Measurements from ENCODE around the gene IMMP2L.

The IMMP2L gene

DNA sequence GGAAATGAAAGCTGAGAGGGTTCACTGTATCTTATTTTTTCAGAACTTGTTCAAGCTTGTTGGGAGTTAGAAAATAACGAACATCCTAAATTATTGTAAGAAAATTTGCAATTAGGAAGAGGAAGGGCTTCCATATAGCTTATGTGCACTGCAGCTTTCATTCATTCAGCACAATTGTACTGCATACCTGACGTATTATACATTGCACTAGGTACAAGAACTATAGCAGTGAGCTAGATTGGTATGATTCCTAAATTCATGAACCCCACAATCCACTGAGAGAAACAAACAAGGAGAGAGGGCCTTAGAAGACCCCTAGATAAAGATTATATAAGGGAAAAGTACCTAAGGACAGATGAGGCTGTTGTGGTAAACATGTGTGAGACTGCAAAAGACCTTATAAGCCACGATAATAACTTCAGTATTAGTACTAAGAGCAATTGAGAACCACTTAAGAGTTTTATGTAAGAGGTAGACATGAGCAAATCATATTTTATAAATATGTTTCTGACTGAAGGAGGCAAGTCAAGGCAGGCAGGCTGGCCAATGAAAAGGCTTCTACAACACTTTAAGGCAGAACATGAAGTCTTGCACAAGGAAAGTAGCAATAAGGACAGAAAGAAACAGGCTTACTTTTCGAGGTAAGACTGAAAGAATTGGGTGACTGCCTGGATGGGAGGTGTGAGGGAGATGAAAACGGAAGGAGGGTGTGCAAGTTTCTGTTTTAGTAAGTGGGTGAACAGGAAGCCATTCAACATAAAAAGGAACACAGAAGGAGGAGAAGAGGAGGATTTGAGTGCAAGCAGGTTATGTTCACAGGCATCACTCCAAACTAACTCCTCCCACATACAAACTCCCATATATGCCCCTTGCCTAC, 549.3 kb downstream of the IMMP2L start:
- no peak for DNase-seq

DNA sequence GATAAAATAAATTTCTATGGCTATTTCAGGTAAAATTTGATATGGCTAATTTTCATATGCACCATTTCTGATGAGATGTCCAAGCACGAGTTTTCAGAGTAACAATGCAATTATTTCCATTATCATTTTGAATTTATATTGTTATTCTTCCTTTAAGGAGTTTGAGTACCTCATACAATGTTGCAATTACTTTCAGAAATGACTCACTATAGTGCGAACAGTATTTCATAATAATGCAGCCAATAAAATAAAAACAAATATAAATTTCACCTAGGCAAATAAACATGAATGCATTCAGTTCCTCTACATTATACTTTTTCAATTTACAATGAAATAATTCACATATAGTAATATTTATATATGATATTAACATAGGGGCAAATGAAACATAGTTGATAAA, 550.1 kb downstream of the IMMP2L start:
- no peak for DNase-seq

DNA sequence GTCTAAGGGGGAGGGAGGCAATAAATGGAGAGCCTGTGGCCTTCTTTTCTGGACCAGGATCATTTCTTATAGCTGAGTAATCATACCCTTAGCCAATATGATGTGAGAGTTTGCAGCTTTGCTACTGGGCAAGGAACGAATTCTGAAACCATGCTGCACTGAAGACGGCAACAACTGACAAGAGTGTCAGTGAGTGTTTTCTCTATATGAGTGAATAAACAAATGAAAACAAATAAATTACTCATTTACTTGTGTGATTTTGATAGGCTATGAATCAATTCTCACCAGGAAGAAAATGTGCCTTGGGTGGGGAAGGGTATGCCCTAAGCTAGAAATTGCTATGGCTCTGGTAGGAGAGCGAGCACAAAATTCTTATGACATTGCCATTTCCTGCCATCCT, 550.8 kb downstream of the IMMP2L start:
- DNase-seq = no peak

DNA sequence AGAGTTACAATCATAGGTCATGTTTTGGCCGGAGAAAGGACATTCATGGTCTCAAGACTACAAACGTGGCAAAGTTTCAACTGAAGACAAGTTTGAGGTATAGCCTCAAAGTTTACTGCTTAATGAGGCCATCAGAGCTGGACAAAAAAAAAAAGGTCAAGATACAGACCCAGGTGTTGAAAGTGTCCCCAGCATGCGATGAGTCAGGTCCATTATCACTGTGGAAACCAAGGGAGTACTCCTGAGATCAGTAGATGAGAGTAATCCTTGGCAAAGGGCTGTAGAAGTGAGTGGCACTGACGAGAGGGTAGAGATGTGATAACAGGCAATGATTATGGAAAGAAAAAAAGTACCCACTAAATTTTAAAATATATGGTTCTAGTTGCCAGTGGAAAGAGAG, 551.5 kb downstream of the IMMP2L start:
- DNase-seq = no peak

DNA sequence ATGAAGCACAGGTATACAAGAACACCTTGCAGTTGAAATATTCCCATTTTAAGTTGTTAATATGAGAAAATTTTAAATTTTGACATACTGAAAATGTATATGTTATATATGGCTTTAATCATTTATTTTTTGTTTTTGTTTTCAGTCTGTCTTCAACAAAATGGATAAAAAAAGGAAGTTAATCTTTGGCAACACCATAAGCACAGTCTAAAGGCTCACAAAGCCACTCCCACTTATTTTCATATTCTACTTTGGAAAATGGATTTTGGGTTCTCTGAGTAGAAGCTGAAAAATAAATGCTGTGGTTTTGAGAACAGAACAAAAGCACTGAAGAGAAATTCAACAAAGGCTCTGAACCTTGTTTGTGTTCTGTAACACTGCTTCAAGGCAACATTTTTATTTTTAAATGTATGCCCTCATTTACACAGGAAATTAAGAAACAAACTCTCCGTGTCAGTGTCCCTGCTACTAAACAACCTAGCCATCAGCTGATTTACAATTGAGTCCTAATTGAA, 552.7 kb downstream of the IMMP2L start:
- DNase-seq = no peak

DNA sequence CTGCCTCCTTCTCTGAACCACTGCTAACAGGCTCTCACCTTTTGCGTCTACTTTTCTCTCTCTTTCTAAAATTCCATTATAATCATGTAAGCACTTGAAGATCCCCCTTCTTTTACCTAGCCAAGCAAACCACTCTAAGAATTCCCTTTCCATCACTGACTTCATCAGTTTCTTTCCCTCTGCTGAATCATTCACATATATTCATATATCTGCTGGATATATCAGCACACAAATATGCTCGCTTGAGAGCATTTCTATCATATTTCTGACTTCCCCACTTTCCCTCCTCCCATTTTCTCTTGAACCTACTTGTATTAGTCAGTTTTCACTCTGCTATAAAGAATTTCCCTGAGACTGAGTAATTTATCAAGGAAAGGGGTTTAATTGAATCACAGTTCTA, 555.6 kb downstream of the IMMP2L start:
- no peak for DNase-seq

DNA sequence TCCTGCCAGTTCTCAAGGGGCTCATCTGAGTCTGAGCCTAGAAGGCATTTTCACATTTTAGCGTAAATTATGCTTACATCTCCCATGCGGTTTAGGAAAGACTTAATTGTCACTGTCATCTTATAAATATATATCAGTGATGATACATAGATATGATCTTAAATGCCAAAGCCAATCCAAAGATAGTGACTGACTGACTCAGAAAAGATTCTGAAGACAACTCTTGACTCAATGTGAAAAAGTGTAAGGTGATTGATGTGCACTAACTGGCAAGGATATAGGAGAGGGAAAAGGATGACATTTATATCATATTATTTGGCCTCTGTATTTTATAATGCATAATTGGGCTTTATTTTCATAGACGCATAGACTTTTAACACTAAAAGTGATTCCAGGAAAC, 556.3 kb downstream of the IMMP2L start:
- no peak for DNase-seq

DNA sequence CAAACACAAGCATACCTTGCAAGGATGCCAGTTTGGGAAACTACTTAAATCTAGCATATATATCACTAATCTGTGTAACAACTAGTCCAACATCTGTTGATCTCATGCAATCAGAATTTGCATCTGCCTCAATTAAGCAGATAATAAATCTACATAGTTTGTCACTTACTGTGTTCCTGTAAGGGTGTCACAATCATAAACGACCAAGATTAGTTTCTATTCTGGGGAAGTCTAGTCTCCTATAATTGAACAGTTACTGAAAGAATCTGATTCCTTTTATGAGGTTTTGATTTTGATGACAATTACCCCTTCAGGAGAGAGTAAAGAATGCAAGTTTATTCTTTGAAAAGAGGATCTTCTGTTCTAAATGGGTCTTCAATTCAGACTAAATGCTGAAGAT, 556.8 kb downstream of the IMMP2L start:
- DNase-seq = no peak

DNA sequence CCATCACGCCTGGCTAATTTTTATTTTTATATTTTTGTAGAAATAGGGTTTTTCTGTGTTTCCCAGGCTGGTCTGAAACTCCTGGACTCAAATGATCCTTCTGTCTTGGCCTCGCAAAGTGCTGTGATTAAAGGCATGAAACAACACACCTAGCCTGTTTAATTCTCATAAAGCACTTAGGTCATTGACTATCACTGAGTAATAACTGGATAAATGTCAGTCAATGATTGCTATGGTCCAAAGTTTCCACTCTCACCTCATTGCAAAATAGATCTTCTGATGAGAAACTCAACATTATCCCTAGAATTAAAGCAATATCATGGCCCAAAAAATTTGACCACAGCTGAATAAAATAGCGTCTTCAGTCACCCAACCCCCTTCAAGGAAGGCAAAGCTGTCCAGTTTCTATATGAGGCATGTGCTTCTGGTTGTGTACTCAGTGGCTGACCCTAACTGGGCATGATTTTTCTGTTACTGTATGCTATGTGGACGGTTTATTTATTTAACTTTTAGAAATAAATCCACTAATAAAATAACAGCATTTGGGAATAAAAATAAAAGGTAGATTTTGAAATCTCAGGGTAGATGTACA, 557.9 kb downstream of the IMMP2L start:
- no peak for DNase-seq

DNA sequence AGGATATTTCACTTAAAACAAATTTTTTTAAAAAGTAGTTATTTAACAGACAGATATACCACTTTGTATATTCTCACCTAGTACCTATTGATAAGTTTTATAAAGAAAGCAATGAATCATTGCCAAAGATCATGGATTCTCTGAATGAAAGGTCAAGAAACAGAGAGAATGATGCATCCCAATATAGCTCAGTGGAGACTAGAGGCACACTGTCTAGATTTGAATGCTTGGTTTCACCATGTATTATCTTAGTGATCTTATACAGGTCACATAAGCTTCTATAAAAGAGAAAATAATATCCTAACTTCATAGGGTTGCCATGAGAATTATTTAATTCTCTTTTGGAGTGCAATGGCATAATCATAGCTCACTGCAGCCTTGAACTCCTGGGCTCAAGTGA, 558.4 kb downstream of the IMMP2L start:
- DNase-seq = no peak

DNA sequence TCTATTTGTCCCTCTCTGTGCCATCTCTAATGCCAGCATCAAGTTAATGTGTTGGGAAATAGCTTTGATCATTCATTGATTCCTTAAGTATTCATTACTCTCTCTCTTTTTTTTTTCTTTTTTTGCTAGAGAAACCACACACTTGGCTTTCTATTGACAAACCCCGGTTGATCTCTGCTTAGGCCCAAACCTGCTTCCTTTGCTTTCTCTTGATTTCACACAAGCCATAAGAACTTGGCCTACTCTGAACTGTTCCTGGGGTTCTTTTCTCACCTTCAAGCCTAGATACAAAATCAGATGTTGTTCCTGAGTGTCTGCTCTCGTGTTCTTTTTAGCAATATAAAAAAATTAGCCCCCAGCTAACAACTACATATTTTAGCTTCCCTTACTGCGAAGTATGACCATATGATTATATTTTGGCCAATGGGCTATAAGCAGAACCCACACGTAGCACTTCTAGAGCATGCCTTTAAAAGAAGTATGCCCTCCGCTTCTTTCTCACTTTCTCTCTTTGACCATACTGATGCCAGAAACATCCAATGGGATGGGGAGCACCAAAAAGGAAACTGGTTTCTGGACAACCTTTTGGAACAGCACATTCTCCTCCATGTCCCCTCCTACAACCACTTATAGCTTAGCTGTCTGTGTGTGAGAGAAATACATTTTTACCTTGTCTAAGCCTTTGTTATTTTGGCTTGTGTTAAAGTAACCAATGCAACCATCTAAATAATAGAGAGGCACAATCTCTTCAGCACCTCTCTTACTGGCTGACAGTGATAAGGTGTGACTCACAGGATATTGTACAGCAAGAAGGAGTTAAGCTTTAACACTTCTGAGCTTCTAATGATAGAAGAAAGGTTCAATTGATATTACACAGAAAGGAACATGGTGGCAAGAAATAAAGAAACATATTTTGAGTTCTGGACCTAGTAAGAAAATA, 568.0 kb downstream of the IMMP2L start:
- no peak for DNase-seq

DNA sequence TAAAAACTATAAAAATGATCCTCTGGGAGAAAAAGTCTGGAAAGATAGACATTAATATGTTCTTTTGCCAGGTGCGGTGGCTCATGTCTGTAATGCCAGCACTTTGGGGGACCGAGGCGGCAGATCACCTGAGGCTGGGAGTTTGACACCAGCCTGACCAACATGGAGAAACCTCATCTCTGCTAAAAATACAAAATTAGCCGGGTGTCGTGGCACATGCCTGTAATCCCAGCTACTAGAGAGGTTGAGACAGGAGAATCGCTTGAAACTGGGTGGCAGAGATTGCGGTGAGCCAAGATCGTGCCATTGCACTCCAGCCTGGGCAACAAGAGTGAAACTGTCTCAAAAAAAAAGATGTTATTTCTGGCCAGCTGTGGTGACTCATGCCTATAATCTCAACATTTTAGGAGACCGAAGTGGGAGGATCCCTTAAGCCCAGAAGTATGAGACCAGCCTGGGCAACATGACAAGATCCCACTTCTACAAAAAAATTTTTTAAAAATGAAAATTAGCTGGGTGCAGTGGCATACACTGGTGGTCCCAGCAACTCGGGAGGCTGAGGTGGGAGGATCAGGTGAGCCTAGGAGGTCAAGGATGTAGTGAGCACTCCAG, 573.3 kb downstream of the IMMP2L start:
- no peak for DNase-seq

DNA sequence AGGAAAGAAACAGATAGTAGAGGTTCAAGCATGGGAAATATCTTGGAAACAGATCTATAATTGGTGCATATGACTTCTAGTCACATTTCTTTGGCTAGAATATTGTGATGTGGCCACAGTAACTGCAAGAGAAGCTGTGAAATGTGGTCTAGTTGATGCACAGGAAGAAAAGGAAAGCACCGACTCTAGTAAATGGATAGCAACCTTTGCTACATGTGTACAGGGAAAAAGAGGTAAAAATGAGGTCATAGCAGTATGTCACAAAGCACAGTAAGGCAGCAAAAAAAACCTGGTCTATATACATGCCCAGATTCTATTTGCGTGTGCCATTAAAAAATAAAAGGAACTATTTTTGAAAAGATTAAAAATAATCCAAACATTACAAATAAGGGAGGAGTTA, 573.9 kb downstream of the IMMP2L start:
- DNase-seq = no peak

DNA sequence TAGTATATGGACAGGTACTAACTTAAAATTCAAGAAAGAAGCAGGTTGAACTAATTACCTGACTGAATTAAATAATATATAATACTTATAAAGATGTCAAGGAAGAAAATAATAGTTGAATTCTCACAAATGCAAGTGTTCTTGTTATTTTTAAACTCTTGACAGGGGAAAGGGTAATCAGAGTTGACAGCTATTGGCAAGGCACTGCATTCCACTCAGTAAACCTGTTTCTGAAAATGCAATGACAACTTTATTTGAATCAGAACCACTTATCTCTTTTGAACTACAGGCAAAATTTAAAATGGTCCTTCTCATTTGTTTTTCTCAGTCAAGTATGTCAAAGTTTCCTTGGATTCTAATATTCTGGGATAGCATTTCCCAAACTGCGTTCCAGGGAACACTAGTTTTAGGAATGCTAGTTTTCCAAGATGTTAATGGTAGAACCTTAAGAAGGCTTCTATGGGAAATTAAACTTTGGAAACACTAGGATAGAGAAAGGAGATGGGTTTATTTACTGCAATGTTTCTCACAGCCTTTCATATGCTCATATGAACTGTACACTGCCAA, 575.1 kb downstream of the IMMP2L start:
- no peak for DNase-seq

DNA sequence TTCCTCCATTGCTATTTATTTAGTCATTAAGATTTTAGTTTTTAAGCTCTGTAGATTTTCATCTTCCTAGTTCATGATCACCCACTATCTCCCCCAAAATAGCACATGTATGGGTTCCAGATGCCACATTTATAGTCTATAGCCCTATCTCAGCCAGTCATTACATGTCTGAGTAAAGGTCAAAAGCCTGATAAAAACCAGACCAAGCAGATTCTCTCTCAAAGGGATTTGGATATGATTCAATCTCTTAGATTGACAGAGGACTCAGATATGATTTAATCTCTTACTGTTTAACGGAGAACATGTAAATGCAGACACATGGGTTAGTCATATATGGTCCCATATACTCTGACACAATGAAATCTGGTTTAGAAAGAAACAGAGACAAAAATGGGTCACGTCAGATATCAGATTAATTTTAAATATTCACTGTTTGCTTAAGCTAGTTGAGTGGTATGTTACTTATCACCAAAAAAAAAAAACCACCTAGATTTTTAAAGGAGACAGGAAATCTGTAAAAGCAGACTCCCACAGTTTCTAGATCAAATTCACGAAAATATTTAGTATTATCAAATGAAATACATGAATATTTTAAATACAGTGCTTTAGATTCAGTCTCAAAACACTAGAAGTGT, 578.4 kb downstream of the IMMP2L start:
- DNase-seq = no peak

DNA sequence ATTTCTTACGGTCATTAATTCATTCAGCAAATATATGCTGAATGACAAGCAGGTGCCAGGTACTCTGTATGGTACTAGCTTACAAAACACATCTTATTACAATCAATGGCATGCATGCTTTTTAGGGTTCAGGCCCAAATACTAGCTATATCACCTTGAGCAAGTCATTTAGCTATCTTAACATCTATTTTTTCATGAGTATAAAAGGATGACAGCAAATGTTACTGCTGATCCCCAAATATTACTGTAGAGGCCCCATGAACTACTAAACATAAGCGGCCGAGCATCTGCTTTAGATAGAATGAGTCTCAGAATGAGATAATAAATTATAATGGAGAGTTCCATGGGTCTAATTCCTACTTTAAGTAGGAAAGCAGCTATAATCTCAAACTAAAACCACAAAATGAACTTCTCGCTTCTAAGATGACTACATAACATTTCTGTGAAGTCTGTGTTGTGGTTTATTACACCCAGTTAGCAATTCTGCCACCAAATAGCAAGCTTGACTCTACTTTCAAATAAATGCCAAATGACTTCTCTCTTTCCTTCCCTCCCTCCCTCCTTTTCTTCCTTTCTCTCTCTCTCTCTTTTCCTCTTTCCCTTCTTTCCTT, 585.1 kb downstream of the IMMP2L start:
- no peak for DNase-seq

DNA sequence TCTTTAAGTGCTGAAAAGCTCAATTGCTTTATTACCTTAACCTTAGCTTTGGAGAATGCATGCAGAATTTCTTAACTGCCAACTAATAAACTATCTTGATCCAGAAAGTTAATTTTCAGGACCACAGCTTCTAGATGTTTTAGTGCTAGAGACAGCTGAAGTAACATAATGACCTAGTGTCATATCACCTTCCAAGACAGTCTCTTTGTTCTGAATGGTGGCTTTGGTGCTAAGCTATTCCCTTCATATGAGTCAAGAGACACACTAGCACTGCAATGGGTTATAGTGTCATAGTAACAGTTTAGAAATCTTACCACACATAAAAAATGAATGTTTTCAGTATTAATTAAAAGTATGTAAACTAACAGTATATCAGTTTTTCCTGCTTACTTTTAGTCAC, 586.8 kb downstream of the IMMP2L start:
- no peak for DNase-seq

DNA sequence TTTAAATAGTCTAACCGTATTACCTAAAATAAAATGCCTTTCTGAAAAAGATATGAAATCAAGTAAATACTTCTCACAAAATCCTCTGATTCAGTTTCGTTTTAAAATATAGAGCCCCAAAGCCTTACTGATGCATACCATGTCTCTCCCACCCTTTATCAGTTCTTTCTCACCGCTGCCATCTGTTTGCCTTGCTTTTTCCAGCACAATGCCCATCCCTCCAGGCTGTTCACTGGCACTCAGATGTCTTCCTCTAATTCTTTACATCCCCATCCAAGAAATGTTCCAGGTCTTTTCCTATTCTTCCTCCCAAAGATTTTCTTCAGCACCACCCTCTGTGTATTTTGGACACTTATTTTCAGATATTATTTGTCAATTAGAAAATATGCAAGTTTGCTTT, 587.9 kb downstream of the IMMP2L start:
- DNase-seq = no peak

DNA sequence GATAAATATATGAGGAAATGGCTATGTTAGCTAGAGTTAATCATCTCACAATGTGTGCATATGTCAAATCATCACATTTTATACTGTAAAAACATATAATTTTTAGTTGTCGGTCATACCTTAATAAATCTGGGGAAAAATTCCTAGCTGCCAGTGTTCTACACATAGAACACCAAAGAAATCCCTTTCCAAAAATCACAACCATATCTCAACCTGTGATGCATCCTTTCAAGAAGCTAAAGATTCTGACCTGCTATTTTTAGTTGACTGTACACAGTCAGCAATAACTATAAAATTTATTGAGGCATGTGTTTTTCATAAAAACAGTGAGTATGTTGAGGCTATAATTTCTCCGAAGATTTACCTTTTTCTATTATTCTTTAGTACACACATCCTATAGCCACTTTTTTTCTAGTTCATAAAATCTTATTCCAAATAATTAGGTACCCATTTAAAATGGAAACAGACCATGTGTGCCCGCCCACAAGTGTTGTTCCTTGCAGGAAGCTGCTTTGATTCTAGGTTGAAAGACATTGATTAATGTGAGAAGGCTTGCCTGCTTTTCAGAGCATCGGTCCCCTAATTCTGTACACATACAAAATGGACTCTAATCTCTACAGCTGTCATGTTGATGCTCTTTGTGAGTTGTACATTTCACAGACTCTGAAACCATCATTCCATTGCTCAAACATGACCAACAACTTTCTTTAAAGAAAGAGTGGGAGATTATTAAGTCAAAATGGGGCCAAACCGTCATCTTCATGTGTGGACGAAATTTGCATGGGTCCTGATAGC, 588.9 kb downstream of the IMMP2L start:
- no peak for DNase-seq

DNA sequence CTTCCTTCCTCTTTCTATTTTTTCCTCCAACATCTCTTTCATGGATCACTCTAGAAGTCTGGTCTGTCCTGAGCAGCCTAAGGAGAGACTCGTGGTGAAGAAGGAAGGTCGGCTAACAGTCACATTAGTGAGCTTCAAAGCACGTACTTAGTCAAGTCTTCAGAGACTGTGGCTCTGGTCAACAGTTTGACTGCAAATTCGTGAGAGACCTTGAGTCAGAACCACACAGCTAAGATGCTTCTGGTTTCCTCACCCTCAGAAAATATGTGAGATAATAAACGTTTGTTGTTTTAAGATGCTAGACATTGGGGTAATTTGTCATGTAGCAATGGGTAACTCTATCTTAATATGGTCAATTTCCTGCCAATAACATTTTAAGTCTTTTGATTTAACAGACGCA, 597.5 kb downstream of the IMMP2L start:
- DNase-seq = no peak

DNA sequence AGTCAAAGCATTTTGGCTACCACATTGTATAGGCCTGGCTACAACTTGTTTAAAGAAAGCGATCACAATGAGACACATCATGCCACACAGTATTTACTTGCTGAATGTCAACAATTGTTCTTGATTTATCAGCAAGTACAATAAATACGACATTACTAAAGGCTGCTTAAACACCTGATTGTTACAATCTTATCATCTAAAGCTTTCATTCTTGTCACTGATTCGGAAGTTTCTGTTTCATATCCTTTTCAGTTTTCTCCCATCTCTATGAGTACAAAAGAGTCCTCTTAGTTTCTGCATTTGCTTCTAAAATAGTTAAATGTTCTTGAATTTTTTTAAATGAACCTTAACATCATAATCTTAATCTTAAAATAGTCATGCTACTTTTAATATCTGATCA, 599.5 kb downstream of the IMMP2L start:
- DNase-seq = no peak

Data from kidney glomerular epithelial cell (primary cell).